GM19328 (cell line): Measurements from ENCODE around the gene ACADL.
"Not testable (repeated sequence)": the region's sequence is repeated elsewhere in the genome, so short reads cannot be mapped to it uniquely, and the experiment has no call there.

Experiments used
- ATAC-seq: cut with Tn5 transposase; IDR thresholded peaks from one replicate; pipeline ENCODE4 v1.9.1; 2021; ENCODE audit warnings: mild to moderate bottlenecking, moderate library complexity; ENCODE audit not compliant: unreplicated experiment

The ACADL gene

DNA sequence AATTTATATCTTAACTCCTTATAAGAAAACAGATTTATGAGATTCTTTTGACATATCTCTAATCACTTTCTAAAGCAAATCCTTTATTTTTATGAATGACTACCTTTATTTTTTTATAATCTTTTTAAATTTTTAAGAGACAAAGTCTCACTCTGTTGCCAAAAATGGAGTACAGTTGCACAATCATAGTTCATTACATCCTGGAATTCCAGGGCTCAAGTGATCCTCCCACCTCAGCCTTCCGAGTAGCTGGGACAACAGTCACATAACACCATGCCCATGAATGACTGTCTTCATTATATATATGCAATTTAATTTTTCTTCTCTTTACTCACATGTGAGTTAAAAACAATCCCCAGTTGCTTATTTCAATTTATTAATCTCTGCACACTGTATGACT is 21.7 kb downstream of the ACADL start:
- ATAC-seq = no peak

DNA sequence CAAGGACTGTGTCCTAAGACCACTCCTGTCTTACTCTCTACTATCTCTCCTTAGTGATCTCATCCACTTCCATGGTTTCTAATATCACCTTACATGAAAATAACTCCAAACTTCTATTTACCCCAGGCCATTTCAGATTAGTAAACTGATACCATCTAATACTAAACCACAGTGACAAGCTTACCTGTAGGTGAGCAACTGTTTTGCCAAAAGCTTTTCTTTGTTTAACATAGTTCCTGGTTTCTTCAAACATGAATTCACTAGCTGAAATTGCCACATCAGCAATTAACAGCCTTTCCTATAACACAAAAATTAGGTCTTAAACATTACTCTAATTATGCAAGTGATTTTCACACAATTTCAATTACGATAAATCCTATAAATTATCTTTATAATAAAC is 22.1 kb downstream of the ACADL start:
- ATAC-seq = no peak

DNA sequence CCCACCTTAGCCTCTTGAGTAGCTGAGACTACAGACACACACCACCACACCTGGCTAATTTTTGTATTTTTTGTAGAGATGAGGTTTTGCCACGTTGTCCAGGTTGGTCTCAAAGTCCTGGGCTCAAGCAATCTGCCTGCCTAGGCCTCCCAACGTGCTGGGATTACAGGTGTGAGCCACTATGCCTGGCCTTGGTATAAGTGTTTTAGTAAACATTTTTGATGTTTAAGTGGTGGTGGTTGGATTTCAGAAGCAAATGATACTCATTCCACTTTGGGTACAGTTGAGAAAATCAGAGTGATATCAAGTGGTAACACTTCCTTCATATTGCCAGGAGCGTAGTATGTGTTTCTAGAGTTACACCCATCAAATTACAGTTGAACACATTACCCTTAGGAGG is 25.4 kb downstream of the ACADL start:
- no peak for ATAC-seq

DNA sequence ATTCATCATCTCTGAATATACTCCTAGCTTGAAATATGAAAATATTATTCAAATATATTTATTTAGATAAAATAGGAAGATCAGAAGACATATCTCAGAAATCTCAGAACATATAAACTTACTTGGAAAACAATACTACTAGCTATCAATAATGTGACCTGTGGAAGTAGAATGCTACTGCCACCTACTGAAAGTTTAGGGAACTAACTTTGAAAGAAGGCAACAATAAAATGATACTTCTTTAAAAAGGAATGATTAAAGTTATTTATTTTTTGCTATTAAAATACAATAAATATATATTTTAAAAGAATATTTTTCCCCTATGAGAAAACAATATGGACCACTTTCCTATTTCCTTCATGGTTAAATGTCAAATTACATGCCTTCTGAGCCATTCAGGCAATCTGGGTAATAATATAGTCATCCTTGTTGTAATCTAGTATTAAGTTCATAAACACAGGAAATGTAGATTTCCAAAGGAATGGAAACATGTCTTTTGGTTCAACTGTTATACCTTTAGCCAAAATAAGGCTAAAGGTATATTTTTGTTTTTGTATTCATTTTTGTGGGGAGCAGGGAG is 26.0 kb downstream of the ACADL start:
- ATAC-seq = no peak

DNA sequence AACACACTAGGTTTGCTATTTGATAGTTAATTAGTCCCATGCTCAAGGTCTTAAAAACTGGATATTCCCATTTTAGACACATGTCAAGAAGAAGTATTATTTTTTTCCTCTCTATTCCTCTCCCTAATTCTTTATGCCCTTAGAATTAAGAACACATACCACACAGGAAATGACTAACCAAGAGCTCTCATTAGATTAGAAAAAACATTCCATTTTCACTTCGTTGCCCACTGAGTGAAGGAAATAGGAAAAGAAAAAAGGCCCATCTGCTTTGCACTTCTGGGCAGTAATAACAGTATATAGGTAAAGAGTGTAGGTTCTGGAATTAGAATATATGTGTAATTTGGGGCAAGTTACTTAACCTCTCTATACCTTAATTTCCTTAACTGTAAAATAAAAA is 26.9 kb downstream of the ACADL start:
- no peak for ATAC-seq

DNA sequence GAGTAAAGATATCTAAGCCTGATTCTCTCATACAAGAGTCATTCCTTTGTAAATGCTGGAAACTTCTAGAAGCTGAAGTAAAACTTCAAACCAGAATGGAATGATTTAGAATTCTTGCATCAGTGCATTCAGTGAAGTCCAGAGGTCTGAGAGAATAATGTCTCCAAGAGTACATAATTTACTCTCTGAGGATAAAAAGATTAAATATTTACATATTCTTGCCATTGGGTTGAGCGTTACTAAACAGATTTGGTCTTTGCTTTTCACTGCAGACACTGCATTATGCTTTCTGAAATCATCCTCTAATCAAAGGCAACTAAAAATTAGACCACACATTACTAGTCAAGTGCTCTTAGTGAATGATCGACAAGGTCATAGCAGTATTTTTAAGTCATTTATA is 27.5 kb downstream of the ACADL start:
- ATAC-seq = no peak

DNA sequence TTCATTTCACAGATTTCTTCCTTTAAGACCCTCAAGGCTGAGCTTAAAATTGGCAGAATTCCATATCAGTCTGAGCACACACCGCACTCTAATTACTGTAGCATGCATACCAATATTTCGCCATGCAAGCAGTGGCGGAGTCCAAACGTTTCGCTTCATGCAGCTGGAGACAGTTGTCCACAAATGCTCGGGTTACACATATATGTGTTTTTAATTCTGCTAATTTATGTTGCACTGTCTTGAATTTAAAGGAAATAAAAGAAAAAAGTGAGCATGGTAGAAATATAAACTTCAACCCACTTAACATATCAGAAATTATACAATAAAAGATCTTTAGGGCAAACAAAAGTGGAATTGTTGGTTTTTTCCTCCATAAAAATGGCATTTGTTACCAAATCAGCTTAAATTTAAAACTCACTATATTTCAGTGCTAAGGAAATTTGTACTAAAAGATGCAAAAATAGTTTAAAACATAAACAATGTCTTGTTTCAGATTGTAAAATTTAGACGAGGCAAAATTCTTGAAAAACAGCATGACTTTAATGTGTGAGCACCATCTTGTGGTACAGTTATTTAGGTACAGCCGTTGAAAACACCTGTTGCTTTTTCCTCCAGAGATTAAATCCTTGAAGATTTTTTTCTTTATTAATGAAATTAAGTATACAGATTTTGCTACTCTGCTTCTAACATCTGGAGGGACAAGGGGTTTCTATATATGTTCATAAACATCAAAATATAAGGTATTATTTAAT is 30.0 kb downstream of the ACADL start:
- no peak for ATAC-seq

DNA sequence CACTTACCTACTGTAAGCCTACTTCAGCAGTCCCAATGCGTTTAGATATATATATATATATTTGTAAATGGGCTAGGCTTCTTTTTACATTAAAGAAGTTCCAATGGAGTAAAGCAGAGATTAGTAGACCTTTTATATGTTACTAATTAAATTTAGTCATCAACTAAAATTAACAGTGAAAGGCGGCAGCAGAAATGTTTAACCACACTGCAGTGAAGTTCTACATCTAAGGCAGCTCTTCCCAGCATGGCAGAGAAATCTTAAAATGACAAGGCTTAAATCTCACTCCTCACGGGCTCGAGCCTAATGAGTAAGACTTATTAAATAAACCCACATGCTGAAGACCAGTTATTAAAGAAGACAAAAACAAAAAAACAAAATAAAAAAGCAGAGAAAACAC is 34.9 kb downstream of the ACADL start:
- no peak for ATAC-seq

DNA sequence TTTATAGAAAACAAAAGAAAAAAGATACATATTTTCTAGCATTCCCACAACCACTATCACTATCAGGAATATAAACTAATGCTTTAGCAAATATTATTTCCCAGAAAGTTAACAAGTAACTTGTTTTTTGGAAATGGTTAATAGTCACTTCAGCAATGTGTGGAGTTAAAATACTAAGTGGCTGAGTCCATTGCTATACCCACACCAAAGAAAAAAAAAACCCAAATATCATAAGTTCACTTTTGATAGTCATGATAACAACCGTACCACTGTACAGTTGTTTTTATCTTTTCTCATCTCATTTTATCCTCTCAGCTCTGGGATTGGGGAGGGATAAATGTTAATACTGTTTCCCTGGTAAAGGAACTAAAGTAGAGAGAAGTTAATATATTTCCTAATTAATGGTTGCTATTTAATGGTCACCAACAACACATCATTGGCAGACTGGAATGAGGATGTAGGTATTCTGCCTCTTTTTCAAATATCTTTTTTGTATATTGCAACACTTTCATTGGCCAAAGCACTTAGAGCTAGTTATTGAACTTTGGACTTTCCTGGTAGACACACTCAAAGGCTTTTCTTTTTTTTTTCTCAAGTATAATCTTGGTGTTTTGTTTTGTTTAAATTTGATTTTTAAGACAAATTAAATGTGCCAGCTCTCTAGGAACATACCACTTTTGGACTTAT is 35.7 kb downstream of the ACADL start:
- ATAC-seq = no peak

DNA sequence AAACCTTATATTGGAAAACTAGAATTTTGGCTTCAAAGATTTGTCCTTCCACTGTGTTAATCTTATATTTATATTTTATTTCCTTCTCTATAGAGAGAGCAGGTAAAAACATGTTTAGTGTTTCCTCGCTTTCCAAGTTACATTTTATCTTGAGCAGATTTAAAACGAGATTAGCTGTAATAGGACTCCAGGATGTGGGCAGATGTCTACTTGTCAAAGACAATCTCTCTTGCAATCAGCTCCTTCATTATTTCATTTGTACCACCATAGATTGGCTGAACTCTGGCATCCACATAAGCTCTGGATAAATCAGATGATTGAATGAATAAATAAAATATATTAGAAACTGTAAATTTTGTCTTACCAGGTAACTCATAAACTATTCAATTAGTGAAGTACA is 36.5 kb downstream of the ACADL start:
- no peak for ATAC-seq

DNA sequence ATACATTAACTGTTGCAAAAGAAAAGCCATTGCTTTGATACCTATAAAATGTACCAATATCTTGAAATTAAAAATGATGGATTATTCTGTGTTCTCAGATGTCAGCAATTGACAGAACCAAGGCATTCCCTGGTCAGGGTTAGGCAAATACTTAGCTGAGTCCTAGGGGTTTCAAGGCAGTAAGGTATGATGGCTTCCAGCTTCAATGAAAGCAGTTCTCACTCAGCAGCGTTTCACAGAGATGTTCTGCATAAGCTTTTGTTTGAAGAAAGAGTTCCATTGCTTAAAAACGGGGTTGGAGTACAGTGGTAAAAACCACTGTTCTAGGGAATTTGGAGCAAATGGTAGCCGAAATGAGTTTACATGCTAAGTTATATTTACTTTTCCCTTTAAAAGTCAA is 37.1 kb downstream of the ACADL start:
- no peak for ATAC-seq

DNA sequence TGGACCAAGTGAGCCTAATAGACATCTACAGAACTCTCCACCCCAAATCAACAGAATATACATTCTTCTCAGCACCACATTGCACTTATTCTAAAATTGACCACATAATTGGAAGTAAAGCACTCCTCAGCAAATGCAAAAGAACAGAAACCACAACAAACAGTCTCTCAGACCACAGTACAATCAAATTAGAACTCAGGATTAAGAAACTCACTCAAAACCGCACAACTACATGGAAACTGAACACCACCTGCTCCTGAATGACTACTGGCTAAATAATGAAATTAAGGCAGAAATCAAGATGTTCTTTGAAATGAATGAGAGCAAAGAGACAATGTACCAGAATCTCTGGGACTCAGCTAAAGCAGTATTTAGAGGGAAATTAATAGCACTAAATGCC is 41.3 kb downstream of the ACADL start:
- ATAC-seq = not testable (repeated sequence)

DNA sequence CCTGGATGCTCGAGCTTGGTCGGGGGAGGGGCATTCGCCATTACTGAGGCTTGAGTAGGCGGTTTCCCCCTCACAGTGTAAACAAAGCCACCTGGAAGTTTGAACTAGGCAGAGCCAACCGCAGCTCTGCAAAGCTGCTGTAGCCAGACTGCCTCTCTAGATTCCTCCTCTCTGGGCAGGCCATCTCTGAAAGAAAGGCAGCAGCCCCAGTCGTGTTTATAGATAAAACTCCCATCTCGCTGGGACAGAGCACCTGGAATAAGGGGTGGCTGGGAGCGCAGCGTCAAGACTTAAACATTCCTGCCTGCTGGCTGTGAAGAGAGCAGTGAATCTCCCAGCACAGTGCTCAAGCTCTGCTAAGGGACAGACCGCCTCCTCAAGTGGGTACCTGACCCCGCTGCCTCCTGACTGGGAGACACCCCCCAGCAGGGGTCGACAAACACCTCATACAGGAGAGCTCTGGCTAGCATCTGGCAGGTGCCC is 43.6 kb downstream of the ACADL start:
- not testable (repeated sequence) for ATAC-seq

DNA sequence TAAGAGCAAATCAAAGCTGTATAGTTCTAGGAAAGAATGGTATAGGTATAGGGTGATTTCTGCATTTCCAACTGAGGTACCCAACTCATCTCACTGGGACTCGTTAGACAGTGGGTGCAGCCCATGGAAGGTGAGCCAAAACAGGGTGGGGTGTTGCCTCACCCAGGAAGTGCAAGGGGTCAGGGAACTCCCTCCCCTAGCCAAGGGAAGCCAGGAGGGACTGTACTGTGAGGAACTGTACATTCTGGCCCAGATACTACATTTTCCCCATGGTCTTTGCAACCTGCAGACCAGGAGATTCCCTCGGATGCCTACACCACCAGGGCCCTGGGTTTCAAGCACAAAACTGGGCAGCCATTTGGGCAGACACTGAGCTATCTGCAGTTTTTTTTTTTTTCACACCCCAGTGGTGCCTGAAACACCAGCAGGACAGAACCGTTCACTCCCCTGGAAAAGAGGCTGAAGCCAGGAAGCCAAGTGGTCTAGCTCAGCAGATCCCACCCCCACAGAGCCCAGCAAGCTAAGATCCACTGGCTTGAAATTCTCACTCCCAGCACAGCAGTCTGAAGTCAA is 44.1 kb downstream of the ACADL start:
- not testable (repeated sequence) for ATAC-seq

DNA sequence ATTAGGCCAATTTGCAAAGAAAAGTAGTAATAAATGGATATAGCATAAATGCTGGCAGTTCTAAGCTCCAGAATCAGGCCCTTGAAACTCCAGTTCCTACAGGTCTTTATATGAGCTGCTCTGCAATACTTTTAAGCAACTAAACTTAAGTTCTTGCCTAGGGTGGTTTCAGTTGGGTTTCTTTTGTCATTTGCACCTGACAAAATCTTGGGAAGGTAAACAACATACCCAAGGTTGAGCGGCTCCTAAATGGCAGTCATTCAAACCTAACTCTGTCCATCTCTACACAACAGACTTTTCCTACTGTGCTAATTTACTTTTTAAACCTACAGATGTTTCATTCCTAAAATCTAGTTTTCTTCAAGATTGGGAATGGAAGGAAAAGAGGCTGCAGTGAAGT is 44.8 kb downstream of the ACADL start:
- no peak for ATAC-seq

DNA sequence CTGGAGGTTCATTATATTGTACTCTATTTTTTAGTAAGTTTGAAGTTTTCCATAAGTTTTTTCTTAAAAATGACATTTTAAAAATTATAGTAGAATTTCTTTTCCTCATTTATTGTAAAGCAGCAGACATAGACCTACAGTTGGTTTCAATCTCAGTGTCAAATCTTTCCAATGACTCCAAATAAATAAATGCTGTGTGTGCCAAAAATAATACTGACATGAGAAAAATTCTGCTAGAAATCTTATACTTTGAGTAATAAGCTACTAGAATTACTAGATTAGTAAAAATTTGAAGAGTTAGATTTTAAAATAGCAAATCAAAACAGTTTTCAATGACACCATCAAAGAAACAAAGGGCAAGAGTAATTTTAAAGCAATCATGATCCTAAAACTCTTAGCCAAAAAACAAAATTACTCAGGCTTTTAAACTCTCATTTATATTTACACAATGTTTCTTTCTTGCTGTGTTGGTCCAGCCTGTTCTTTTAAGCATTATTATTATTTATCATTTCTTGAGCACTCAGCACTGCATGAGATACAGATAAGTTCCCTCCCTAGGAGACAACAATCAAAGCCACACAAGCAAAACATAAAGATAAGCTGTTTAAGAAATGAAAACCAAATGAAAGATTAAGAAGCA is 45.8 kb downstream of the ACADL start:
- ATAC-seq = no peak

DNA sequence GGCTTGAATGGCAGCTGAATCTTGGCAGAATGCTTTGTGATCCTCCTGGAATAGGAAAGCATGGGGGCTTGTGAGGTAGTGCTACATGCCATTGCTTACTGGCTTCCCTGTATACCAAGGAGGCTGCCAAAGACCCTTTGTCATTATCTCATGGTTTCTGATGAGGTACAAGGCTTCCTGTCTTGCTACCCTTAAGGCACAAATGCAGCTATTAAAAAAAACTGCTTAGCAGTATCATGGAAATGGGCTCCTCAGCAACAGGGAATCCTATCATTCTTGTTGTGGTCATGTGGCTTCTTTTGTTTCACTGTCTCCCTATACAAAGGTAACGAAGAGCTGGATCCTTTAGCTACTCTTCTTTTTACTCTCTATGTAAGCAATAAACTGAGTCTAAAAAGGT is 47.5 kb downstream of the ACADL start:
- ATAC-seq = no peak

DNA sequence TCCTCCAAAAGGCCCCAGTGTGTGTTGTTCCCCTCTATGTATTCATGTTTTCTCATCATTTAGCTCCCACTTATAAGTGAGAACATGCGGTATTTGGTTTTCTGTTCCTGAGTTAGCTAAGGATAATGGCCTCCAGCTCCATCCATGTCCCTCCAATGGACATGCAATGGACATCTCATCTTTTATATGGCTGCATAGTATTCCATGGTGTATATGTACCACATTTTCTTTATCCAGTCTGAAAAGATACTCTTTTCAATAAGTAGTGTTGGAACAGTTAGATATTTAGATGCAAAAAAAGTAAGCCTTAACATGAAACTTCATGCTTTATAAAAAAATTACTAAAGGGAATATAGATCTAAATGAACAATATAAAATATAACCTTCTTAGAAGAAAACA is 48.1 kb downstream of the ACADL start:
- ATAC-seq = not testable (repeated sequence)

DNA sequence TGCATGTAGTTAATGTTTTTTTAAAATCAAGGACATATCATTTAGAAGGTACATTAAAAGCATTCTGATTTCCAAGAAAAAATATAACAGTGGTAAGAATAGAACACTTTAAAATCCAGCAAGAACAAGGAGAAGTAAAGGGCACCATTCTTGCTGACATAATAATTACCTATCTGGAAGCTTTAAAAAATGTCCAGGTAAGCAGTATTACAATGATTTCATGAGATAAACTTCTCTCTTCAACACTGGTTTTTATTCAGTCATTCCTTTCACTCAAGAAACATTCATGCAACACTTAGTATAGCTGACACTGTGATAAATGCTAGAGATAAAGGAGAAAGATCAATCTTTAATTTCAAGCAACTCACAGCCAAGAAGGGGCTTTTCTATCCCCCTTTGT is 51.2 kb downstream of the ACADL start:
- ATAC-seq = no peak

DNA sequence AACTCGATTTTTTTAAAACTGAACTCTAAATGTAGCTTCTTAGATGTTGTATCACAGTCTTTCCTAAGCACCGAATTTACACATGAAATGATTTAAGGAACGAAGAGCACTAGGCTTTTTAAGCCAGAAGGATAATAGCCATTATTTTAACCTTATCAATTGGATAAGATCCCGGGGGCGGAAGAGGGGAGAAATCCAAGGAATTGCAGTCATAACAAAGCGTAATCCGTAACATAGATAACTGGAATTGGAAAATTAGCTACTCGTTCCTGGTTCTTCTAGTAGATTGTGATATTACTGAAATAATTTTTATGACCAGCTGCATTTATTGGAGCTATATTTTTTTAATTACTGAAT is 53.0 kb downstream of the ACADL start:
- ATAC-seq = no peak
